AG04450 (cell line): ENCODE results near the gene PNO1. TPM values are rescaled to one million over a fixed set of nuclear protein-coding genes. Genes with fewer than 3 reads are reported as not detected.

Experiments used
- CTCF ChIA-PET: fragments of 300-600, 350-600 bp; formaldehyde crosslinking; extraction: SDS; loops from one replicate; lab custom pipeline; 2022; ENCODE audit warnings: antibody characterized with exemption, inconsistent platforms; lab: Charles Lee
- POLR2A ChIA-PET: fragments of 350-600 bp; formaldehyde crosslinking; extraction: SDS; loops from one replicate; lab custom pipeline; 2021; ENCODE audit warnings: antibody characterized with exemption, inconsistent platforms; lab: Yijun Ruan, JAX
- DNase-seq: peaks from one replicate; pipeline ENCODE4 v3.0.0-alpha.2; 2011; ENCODE audit warnings: low read depth, low spot score
- H3K27ac ChIP-seq: one replicate; pipeline ENCODE4 v1.5.1; 2012; ENCODE audit warnings: low read depth, low read length, control low read depth
- H3K27me3 ChIP-seq: one replicate; pipeline ENCODE4 v1.6.0; 2012; ENCODE audit warnings: low read length; ENCODE audit not compliant: control insufficient read depth, insufficient read depth
- H3K4me3 ChIP-seq: 2 replicates; pipeline ENCODE4 v1.5.1; 2011; ENCODE audit warnings: mild to moderate bottlenecking, low read depth, low read length, control low read depth
- H3K9me3 ChIP-seq: 2 replicates; pipeline ENCODE4 v1.5.1; 2012; ENCODE audit warnings: low read length; ENCODE audit not compliant: control insufficient read depth, insufficient read depth
- polyA plus RNA-seq: library from polyadenylated mRNA; depleted of rRNA; stranded (reverse); fragments of >200 nt; gene quantifications from 2 replicates; pipeline ENCODE4 v1.2.3, GENCODE V29; 2011
- TF ChIP-seq, protein P1 (sequence below): IDR thresholded peaks from 2 replicates; pipeline ENCODE4 v1.5.1; 2011; ENCODE audit warnings: low read depth, low read length, control low read depth, inconsistent platforms

Gene PNO1
- polyA plus RNA-seq, 1 experiment = 14.2 TPM

DNA sequence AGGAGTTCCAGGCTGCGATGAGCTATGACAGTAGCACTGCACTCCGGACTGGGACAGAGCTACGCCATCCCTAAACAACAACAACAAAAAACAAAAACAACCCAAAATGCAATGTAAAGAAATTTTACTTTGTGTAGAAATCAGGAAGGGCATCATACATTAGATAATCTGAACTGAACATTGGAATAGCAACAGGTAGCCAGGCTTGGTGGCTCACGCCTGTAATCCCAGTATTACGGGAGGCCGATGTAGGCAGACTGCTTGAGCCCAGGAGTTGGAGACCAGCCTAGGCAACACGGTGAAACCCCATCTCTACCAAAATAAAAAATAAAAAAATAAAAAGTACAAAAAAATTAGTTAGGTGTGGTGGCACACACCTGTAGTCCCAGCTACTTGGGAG lies 2.1 kb upstream of the PNO1 start:
- no peaks in the 10 kb centered on the region for H3K9me3 ChIP-seq
- ChIA-PET CTCF (interaction anchor here (1.0 to 1.6 kb wide), 3 partner anchors 34 to 287 kb away, joined by 3 to 11 read pairs (median 7); no protein-coding TSS in a partner anchor), POLR2A (interaction anchor here (0.6 kb wide), 1 partner anchor 104 kb away, joined by 7 read pairs; no protein-coding TSS in a partner anchor)
- TF ChIP-seq, protein P1, sequence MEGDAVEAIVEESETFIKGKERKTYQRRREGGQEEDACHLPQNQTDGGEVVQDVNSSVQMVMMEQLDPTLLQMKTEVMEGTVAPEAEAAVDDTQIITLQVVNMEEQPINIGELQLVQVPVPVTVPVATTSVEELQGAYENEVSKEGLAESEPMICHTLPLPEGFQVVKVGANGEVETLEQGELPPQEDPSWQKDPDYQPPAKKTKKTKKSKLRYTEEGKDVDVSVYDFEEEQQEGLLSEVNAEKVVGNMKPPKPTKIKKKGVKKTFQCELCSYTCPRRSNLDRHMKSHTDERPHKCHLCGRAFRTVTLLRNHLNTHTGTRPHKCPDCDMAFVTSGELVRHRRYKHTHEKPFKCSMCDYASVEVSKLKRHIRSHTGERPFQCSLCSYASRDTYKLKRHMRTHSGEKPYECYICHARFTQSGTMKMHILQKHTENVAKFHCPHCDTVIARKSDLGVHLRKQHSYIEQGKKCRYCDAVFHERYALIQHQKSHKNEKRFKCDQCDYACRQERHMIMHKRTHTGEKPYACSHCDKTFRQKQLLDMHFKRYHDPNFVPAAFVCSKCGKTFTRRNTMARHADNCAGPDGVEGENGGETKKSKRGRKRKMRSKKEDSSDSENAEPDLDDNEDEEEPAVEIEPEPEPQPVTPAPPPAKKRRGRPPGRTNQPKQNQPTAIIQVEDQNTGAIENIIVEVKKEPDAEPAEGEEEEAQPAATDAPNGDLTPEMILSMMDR = no peak
- DNase-seq = no peak
- H3K4me3 ChIP-seq = no peak overlapping the region
- H3K27me3 ChIP-seq = no peaks in the 10 kb centered on the region
- H3K27ac ChIP-seq = no peak overlapping the region

DNA sequence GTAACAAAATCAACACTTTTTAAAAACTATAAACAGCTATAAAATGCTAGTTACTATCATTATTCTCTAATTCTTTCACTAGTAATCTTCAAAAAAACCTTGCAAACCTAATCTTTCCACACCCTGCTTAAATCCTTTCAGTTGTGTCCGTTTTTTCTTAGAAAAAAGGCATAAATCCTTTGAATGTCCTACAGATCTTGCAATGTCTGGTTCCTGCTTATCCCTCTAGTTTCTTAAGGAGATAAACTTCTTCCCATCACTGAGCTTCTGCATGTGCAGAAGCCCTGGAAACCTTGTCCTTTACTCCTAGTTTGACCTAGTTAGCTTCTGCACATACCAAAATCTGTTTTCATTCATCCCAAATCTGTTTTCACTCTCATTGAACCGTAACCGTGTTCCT lies 1.3 kb upstream of the PNO1 start:
- no peaks in the 10 kb centered on the region for H3K27me3 ChIP-seq
- peak overlapping the region; percentile 92 for H3K4me3 ChIP-seq
- TF ChIP-seq, protein P1 = no peak
- DNase-seq = no peak
- no peaks in the 10 kb centered on the region for H3K9me3 ChIP-seq
- ChIA-PET POLR2A (interaction anchor here (0.6 to 1.9 kb wide), 5 partner anchors 13 to 163 kb away, joined by 4 to 11 read pairs (median 7); partner anchors contain the start of genes CNRIP1 and PPP3R1), CTCF (interaction anchor here (1.0 to 2.3 kb wide), 5 partner anchors 34 to 286 kb away, joined by 3 to 11 read pairs (median 7); no protein-coding TSS in a partner anchor)
- no peak overlapping the region for H3K27ac ChIP-seq

DNA sequence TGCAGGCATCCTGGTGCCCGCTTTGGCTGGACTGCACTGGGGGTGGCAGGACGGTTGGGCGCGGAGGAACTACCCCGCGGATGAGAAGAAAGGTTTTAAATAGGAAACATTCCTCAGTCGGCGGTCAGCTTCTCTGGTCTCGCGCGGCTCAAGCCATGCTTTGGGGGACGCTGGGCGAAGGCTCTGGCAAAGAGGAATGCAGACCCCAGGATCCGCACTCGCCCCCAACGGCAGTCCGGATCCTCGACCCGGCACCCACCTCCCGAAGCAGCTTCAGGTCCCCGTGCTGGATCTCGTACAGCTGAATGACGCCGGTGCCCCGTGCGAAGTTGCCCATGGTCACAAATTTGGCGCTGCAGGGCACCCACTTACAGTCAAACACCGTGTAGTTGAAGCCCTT lies 686 bp upstream of the PNO1 start:
- no peak for DNase-seq
- CTCF ChIA-PET = interaction anchor here (0.6 to 2.3 kb wide), 5 partner anchors 35 to 135 kb away, joined by 3 to 7 read pairs (median 5); no protein-coding TSS in a partner anchor

DNA sequence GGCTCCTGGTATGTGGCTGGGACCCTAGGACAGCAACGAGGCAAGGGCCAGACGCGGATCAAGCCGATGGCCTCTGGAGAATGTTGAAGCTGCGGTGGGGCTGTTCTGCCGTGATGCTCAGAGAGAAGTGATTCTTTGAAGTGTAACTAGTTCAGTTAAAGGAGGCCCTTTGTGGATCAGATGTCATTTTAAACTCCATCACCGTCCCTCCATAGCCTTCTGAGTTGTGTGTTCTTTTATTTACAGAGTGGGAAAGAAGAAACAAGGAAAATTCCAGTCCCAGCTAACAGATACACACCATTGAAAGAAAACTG lies 403 bp downstream of the PNO1 start:
- ChIA-PET POLR2A (interaction anchor here (1.2 to 1.9 kb wide), 5 partner anchors 10 to 162 kb away, joined by 3 to 11 read pairs (median 4); partner anchors contain the start of genes CNRIP1 and PPP3R1), CTCF (interaction anchor here (2.0 to 2.3 kb wide), 2 partner anchors 38 to 134 kb away, joined by 5 to 7 read pairs; no protein-coding TSS in a partner anchor)
- H3K4me3 ChIP-seq = peak overlapping the region; percentile 97
- peak overlapping the region; percentile 96 for H3K27ac ChIP-seq
- no peaks in the 10 kb centered on the region for H3K9me3 ChIP-seq
- DNase-seq = no peak
- TF ChIP-seq, protein P1 = no peak
- H3K27me3 ChIP-seq = no peaks in the 10 kb centered on the region

More for the DNA sequence above, 686 bp upstream of the PNO1 start:
- no peaks in the 10 kb centered on the region for H3K9me3 ChIP-seq
- TF ChIP-seq, protein P1 = no peak
- POLR2A ChIA-PET = interaction anchor here (0.6 to 1.9 kb wide), 5 partner anchors 11 to 163 kb away, joined by 3 to 11 read pairs (median 6); partner anchors contain the start of genes CNRIP1 and PPP3R1
- peak overlapping the region; percentile 96 for H3K27ac ChIP-seq
- peak overlapping the region; percentile 92 for H3K4me3 ChIP-seq
- H3K27me3 ChIP-seq = no peaks in the 10 kb centered on the region

DNA sequence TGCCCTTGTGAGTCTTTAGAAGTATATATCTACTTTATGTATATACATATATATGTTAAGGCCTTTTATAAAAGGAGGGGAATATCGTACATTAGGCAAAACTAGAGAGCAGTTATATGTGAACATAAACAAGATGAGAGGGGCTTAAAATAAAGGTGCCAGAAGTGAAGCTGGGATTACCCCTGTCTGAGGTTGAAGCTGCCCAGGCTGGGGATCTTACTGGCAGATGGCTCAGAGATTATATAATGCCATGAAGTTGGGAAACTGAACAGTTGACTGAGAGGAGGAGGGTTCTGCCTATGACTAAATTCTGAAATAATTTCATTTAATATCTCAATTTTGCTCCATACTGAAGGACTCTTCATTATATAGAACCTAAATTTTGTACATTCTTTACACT lies 6.0 kb downstream of the PNO1 start:
- Histone ChIP-seq H3K27ac (no peak overlapping the region), H3K27me3 (no peaks in the 10 kb centered on the region), H3K4me3 (no peak overlapping the region), H3K9me3 (no peaks in the 10 kb centered on the region)
- TF ChIP-seq, protein P1 = no peak
- ChIA-PET POLR2A (no interaction called here), CTCF (no interaction called here)
- DNase-seq = no peak
